ENCODE measurements around the gene EMILIN2.
"Not testable (repeated sequence)": the region's sequence is repeated elsewhere in the genome, so short reads cannot be mapped to it uniquely, and the experiment has no call there.

The EMILIN2 gene

GRCh38 chr18:2847317-2848246 is 776 bp downstream of the EMILIN2 start:
- DNase-seq, result peak; percentile 22

GRCh38 chr18:2848247-2849246 is 1.7 kb downstream of the EMILIN2 start:
- no peak for DNase-seq

GRCh38 chr18:2850816-2851215 is 4.0 kb downstream of the EMILIN2 start:
- no peak for DNase-seq

- DNase-seq, result no peak
These were observed 5.0 kb downstream of the EMILIN2 start for GRCh38 chr18:2851771-2852170.

GRCh38 chr18:2852460-2852859 is 5.7 kb downstream of the EMILIN2 start:
- not testable (repeated sequence) for DNase-seq

GRCh38 chr18:2853173-2853925 is 6.5 kb downstream of the EMILIN2 start:
- no peak for DNase-seq

GRCh38 chr18:2853926-2854664 is 7.3 kb downstream of the EMILIN2 start:
- DNase-seq, result no peak

GRCh38 chr18:2854875-2855274 is 8.1 kb downstream of the EMILIN2 start:
- DNase-seq, result no peak

GRCh38 chr18:2855560-2856350 is 8.9 kb downstream of the EMILIN2 start:
- no peak for DNase-seq

GRCh38 chr18:2856547-2857170 is 9.9 kb downstream of the EMILIN2 start:
- DNase-seq, result no peak

GRCh38 chr18:2857491-2858131 is 10.8 kb downstream of the EMILIN2 start:
- DNase-seq, result no peak

- not testable (repeated sequence) for DNase-seq
These were observed 13.6 kb downstream of the EMILIN2 start for GRCh38 chr18:2860397-2860796.

GRCh38 chr18:2863997-2864396 is 17.2 kb downstream of the EMILIN2 start:
- DNase-seq, result not testable (repeated sequence)

GRCh38 chr18:2866465-2866864 is 19.7 kb downstream of the EMILIN2 start:
- not testable (repeated sequence) for DNase-seq

GRCh38 chr18:2869207-2869606 is 22.4 kb downstream of the EMILIN2 start:
- DNase-seq, result no peak

- no peak for DNase-seq
These were observed 24.4 kb downstream of the EMILIN2 start for GRCh38 chr18:2871111-2871720.

GRCh38 chr18:2872095-2872494 is 25.3 kb downstream of the EMILIN2 start:
- DNase-seq, result no peak

GRCh38 chr18:2874765-2875164 is 28.0 kb downstream of the EMILIN2 start:
- DNase-seq, result no peak

- DNase-seq, result no peak
These were observed 32.0 kb downstream of the EMILIN2 start for GRCh38 chr18:2878656-2879330.

Data from stimulated activated CD4-positive, alpha-beta T cell treated with anti-CD3 and anti-CD28 coated beads, Interleukin-12 subunit alpha, Interleukin-12 subunit beta, amount 100 ng/mL, for 4 hours (primary cell).